ENCODE measurements around the gene DDX24. TPM values are rescaled to one million over a fixed set of nuclear protein-coding genes. Genes with fewer than 3 reads are reported as not detected.

DDX24 gene
- total RNA-seq, 4 donors from 2014 or later: 66.2 to 210 (median 72.5) TPM

GRCh38 chr14:94020267-94020666 is 60.7 kb downstream of the DDX24 start:
- no peak for TF ChIP-seq CTCF (IDR thresholded peaks at IDR 0.05)
- no peak for TF ChIP-seq POLR2A (IDR thresholded peaks at IDR 0.05)
- Histone ChIP-seq H3K4me1 (no peaks in the 10 kb centered on the region), H3K4me3 (no peak overlapping the region), H3K27me3 (no peaks in the 10 kb centered on the region), H3K36me3 (no peaks in the 10 kb centered on the region), H3K27ac (no peak overlapping the region), H3K9me3 (no peaks in the 10 kb centered on the region)
- no peak for DNase-seq

- Histone ChIP-seq H3K27me3 (no peaks in the 10 kb centered on the region), H3K4me1 (no peaks in the 10 kb centered on the region), H3K4me3 (no peak overlapping the region), H3K36me3 (no peaks in the 10 kb centered on the region), H3K9me3 (no peaks in the 10 kb centered on the region), H3K27ac (no peak overlapping the region)
- no peak for DNase-seq
- no peak for TF ChIP-seq POLR2A (IDR thresholded peaks at IDR 0.05)
- no peak for TF ChIP-seq CTCF (IDR thresholded peaks at IDR 0.05)
These were observed 61.7 kb downstream of the DDX24 start for GRCh38 chr14:94019329-94019728.

- DNase-seq: no peak
- H3K36me3 ChIP-seq: no peaks in the 10 kb centered on the region
- no peaks in the 10 kb centered on the region for H3K4me1 ChIP-seq
- H3K27me3 ChIP-seq: no peaks in the 10 kb centered on the region
- TF ChIP-seq POLR2A (IDR thresholded peaks at IDR 0.05) (no peak), CTCF (IDR thresholded peaks at IDR 0.05) (no peak)
- H3K27ac ChIP-seq: no peak overlapping the region
- no peak overlapping the region for H3K4me3 ChIP-seq
- H3K9me3 ChIP-seq: no peaks in the 10 kb centered on the region
These were observed 62.7 kb downstream of the DDX24 start for GRCh38 chr14:94018308-94018707.

GRCh38 chr14:94016446-94016976 is 64.5 kb downstream of the DDX24 start:
- H3K27me3 ChIP-seq: no peaks in the 10 kb centered on the region
- DNase-seq: no peak
- no peak for TF ChIP-seq CTCF (IDR thresholded peaks at IDR 0.05)
- no peak for TF ChIP-seq POLR2A (IDR thresholded peaks at IDR 0.05)
- H3K4me1 ChIP-seq: no peaks in the 10 kb centered on the region
- H3K36me3 ChIP-seq: no peaks in the 10 kb centered on the region
- no peak overlapping the region for H3K27ac ChIP-seq
- no peaks in the 10 kb centered on the region for H3K9me3 ChIP-seq
- no peak overlapping the region for H3K4me3 ChIP-seq

GRCh38 chr14:94015223-94015622 is 65.8 kb downstream of the DDX24 start:
- DNase-seq: no peak

More at GRCh38 chr14:94015223-94015622, 65.8 kb downstream of the DDX24 start:
- Histone ChIP-seq H3K27me3 (no peaks in the 10 kb centered on the region), H3K27ac (no peak overlapping the region), H3K36me3 (no peaks in the 10 kb centered on the region), H3K4me1 (no peaks in the 10 kb centered on the region), H3K9me3 (no peaks in the 10 kb centered on the region), H3K4me3 (no peak overlapping the region)
- TF ChIP-seq POLR2A (IDR thresholded peaks at IDR 0.05) (no peak), CTCF (IDR thresholded peaks at IDR 0.05) (no peak)
